ENCODE data around the gene FAM227B. TPM values are rescaled to one million over a fixed set of nuclear protein-coding genes. Genes with fewer than 3 reads are reported as not detected.

FAM227B gene
- total and polyA plus RNA-seq, 3 donors from 2014 or later: 19.0 to 36.4 (median 28.3) TPM

DNA sequence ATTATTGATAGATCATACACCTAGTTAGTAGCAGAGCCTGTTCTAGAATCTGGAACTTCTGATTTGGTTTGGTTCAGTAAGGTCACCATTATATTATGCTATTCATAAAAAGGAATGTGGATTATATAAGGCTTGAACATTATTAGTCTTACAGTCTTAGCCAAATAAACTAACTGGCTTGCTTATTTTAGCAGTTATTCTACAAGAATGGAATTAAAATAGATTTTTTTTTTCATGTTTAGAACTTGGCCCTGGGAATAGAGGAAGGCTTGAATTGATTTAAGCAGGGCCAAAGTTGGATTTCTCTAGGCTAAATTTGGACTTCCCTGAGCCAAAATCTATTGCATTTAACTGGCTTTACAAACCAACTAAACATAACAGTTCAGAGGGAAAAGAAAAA lies 24.7 kb upstream of the FAM227B start:
- peaks cover 7% of the 10 kb centered on the region for H3K4me1 ChIP-seq
- intact Hi-C loops (cut with DNase I; ENCODE audit: low total_unique reads): no loop called here
- H3K9me3 ChIP-seq: no peaks in the 10 kb centered on the region
- H3K36me3 ChIP-seq (ENCODE audit: low read depth, missing control alignments): no peaks in the 10 kb centered on the region
- no peaks in the 10 kb centered on the region for H3K27me3 ChIP-seq
- H3K4me3 ChIP-seq: no peak overlapping the region
- peak overlapping the region in 1 of 2 donors; percentile 25 for H3K27ac ChIP-seq
- DNase-seq: no peak
- TF ChIP-seq POLR2A (IDR thresholded peaks at IDR 0.05): no peak
- TF ChIP-seq, protein P1, sequence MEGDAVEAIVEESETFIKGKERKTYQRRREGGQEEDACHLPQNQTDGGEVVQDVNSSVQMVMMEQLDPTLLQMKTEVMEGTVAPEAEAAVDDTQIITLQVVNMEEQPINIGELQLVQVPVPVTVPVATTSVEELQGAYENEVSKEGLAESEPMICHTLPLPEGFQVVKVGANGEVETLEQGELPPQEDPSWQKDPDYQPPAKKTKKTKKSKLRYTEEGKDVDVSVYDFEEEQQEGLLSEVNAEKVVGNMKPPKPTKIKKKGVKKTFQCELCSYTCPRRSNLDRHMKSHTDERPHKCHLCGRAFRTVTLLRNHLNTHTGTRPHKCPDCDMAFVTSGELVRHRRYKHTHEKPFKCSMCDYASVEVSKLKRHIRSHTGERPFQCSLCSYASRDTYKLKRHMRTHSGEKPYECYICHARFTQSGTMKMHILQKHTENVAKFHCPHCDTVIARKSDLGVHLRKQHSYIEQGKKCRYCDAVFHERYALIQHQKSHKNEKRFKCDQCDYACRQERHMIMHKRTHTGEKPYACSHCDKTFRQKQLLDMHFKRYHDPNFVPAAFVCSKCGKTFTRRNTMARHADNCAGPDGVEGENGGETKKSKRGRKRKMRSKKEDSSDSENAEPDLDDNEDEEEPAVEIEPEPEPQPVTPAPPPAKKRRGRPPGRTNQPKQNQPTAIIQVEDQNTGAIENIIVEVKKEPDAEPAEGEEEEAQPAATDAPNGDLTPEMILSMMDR (IDR thresholded peaks at IDR 0.05): no peak

DNA sequence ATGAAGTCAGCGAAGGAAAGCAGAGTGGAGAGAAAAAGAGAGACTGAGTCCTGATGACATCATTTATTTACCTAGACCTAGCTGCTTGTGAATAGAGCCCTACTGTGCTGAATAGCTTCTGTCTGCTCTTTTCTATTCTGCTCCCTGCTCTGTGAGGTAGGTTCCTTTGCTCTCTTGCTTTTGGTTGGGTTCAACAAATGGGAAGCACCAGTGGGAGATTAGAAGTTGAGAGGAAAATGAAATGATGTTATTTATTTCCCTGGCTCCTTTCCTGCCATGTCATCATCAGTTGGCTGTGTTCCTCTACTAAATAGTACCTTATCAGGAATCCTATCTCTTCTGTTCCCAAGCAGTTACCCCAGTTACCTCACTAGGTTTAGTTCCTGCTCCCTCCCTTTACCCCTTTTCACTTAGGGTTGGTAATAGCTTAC lies 23.8 kb upstream of the FAM227B start:
- Histone ChIP-seq H3K4me1 (peaks cover 7% of the 10 kb centered on the region), H3K4me3 (no peak overlapping the region), H3K27me3 (no peaks in the 10 kb centered on the region), H3K9me3 (no peaks in the 10 kb centered on the region), H3K36me3 (ENCODE audit: low read depth, missing control alignments) (no peaks in the 10 kb centered on the region), H3K27ac (no peak overlapping the region)
- TF ChIP-seq, protein P1 (IDR thresholded peaks at IDR 0.05): no peak
- no peak for TF ChIP-seq POLR2A (IDR thresholded peaks at IDR 0.05)
- WGBS, 2 donors: 94 to 100% methylated on average over 1 of the region's 1 CpG
- DNase-seq: no peak
- intact Hi-C loops (cut with DNase I; ENCODE audit: low total_unique reads): no loop called here

DNA sequence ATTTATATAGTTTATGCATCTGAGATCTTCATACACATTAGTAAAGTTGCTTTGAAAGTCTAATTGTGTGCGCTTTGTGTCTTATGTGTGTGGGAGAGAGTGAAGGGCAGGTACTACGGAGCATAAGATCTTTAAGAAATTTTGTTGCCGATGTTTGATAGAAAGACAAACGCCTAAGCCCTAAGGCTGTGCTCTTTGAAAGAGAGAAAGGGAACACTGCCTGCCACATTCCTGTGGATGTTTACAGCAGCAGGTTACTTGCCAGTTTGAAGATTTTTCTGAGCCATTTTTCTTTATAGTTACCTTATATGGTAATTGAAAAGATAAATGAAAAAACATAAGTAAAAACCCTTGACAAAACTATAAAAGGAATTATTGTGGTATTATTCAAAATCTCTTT lies 17.2 kb upstream of the FAM227B start:
- DNase-seq: no peak
- no peaks in the 10 kb centered on the region for H3K9me3 ChIP-seq
- H3K4me1 ChIP-seq: no peaks in the 10 kb centered on the region
- 49 to 50% methylated on average over 4 of the region's 4 CpGs for WGBS, 2 donors
- intact Hi-C loops (cut with DNase I; ENCODE audit: low total_unique reads): no loop called here
- TF ChIP-seq, protein P1 (IDR thresholded peaks at IDR 0.05): no peak
- TF ChIP-seq POLR2A (IDR thresholded peaks at IDR 0.05): no peak
- H3K36me3 ChIP-seq (ENCODE audit: low read depth, missing control alignments): no peaks in the 10 kb centered on the region
- H3K4me3 ChIP-seq: no peak overlapping the region
- H3K27me3 ChIP-seq: no peaks in the 10 kb centered on the region
- H3K27ac ChIP-seq: no peak overlapping the region

DNA sequence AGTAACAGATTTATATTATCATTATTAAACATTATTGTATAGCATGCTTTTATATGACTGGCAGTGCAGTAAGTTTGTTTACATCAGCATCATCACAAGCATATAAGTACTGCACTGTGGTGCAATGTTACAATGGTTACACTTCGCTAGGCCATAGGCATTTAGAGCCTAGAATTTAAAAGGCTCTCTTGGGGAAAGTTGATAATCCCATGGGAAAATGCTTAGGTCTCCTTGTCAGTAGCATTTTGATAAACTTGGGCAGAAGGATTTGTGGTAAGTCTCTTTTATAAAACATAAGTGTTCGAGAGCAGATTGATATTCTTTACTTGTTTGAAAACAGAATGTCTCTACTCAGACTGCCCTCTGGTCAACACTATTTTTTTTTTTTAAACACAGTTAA lies 7.8 kb upstream of the FAM227B start:
- Histone ChIP-seq H3K36me3 (ENCODE audit: low read depth, missing control alignments) (no peaks in the 10 kb centered on the region), H3K4me3 (no peak overlapping the region), H3K4me1 (no peaks in the 10 kb centered on the region), H3K27me3 (no peaks in the 10 kb centered on the region), H3K27ac (no peak overlapping the region), H3K9me3 (no peaks in the 10 kb centered on the region)
- 91 to 92% methylated on average over 2 of the region's 2 CpGs for WGBS, 2 donors
- no peak for TF ChIP-seq POLR2A (IDR thresholded peaks at IDR 0.05)
- TF ChIP-seq, protein P1 (IDR thresholded peaks at IDR 0.05): no peak
- intact Hi-C loops (cut with DNase I; ENCODE audit: low total_unique reads): loop anchor here (10.0 kb wide), 1 partner anchor 246 kb away; no protein-coding TSS in a partner anchor
- no peak for DNase-seq

DNA sequence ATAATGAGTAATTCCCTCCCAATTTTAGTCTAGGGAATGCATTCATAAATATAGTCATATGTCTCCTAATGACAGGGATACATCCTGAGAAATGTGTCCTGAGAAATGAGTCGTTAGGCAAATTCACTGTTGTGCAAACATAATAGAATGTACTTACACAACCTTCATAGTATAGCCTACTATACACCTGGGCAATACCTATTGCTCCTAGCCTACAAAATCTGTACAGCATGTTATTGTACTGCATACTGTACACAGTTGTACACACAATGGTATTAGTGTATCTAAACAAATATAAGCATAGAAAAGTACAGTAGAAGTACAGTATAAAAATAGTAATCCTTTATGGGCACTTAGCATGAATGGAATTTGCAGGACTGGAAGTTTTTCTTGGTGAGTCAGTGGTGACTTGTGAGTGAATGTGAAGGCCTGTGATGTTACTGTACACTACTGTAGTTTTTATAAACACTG lies 6.8 kb upstream of the FAM227B start:
- TF ChIP-seq, protein P1 (IDR thresholded peaks at IDR 0.05): no peak
- TF ChIP-seq POLR2A (IDR thresholded peaks at IDR 0.05): no peak
- H3K27ac ChIP-seq: no peak overlapping the region
- H3K27me3 ChIP-seq: no peaks in the 10 kb centered on the region
- H3K4me3 ChIP-seq: no peak overlapping the region
- no peaks in the 10 kb centered on the region for H3K36me3 ChIP-seq (ENCODE audit: low read depth, missing control alignments)
- H3K9me3 ChIP-seq: no peaks in the 10 kb centered on the region
- no peaks in the 10 kb centered on the region for H3K4me1 ChIP-seq
- DNase-seq: no peak
- WGBS, 2 donors: 80 to 94% methylated on average over 1 of the region's 1 CpG
- intact Hi-C loops (cut with DNase I; ENCODE audit: low total_unique reads): loop anchor here (10.0 kb wide), 1 partner anchor 247 kb away; no protein-coding TSS in a partner anchor

Data from testis (tissue), 3 donors.